ENCODE data around the gene NFASC.

NFASC gene

DNA sequence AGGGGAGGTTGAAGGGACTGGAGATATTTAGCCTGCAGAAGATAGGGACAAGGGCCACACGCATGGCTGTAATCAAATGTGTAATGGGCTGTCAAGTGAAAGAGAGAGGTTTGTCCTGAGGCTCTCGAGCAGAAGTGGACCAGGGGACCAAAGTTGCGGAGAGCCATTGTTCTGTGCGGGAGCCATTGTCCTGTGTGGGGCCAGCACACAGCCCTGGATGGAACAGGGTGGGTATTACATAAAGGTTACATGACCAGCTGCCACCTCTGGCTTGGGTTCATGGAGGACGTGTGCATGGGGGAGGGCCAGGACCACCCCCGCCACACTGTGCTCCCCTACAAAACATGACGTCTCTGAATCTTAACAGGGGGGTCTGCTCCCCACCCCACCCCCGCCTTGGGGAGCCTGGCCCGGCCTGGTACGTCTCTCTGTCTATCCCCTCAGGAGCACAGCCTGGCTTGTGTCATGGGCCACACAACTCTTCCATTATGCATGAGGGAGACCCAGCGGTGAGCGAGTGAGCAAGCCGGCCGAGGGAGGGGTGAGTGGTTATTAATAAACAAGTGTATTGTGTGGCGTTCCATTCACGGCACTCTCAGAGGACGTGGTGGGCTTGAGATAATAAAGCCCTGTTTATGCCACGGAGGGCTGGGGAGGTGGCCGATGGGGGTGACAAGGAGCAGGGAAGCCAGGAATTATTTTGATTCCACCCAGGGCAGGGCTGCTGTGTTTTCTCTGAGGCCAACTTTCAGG, at the start of gene NFASC:
NFASC (plus strand) TSS at position 703 of the 753 bp plus-strand sequence. CDS start 73,454 bp downstream, outside the sequence.
- no peak for DNase-seq (ENCODE audit: low read depth in 3 of 3)

DNA sequence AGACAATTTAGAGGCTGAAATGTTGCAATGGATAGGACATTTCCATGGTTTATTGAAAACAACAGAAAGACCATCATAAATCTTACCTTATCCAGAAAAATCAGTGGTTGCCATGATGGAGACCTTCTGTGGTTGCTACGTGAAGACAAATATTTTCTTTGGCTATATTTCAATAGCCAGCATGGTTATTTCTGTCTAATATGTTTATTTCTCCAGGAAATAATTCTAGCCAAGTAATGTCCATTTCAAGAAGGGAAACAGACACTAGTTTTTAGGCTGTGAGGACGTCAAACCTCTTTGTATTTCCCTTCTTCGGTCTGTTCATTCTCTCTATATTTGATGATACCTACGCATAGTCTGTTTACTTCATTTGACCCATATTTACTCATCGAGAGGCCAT, 49.2 kb upstream of the NFASC start:
- no peak for DNase-seq (ENCODE audit: low read depth in 3 of 3)

DNA sequence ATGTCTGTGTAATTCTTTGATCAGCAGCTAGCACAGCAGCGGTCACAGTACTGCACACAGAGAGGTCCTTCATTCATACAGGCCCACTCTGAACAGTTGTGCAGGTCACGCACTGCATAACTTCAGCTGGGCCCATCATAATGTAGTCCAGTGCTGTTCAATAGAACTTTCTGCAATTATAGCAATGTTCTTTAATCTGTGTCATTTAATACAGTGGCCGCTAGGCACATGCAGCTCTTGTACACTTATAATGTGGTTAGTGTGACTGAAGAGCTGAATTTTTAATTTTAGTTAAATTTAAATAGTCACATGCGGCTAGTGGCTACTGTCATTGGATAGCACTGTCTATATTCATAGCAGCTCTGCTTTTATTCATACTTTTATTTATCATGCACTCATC, 48.7 kb upstream of the NFASC start:
- no peak for DNase-seq (ENCODE audit: low read depth in 3 of 3)

DNA sequence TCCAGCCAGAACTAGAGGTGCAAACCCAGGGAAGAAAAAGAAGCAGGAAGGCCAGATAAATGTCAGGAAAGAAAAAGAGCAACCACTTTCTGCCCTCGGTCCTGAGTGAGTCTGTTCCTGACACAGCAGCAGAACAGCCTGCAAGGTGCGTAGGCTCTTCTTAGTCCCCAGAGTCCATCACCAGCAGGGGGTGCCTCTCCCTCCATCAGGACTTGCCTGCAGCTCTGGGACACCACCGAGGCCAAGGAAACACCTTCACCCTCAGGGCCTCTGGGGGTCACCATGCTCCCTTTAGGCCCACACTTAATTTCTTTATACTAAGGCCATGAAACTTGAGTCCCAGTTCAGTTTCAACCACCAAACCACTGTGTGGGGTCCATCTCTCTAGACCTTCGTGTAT, 43.7 kb upstream of the NFASC start:
- peak in 1 of 3 experiments; percentile 16 for DNase-seq (ENCODE audit: low read depth in 3 of 3)

DNA sequence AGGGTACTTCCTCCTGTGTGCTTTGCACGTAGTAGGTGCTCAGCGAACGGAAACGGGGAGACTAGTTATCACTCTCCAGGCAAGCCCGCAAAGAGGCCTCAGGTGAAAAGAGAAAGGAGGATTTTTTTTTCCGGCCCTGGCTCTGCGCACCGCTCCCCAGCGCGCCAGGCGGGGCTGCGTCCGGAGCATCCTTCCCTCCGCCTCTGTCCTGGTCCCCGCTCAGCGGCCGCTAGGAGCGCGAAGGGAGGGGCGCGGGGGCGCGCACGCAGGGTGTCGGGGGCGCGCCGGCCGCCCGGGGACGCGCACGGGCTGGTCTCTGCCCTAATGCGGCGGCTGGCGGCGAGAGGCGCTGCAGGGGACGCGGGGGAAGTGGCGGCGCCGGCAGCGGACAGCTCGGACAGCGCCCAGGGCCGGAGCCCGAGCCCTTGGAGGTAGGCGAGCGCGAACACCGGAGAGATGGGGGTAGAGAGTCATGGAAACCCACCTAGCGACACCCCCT, 42.3 kb upstream of the NFASC start:
- DNase-seq (ENCODE audit: low read depth in 3 of 3) = peak; percentile 8 to 52 (median 31)

DNA sequence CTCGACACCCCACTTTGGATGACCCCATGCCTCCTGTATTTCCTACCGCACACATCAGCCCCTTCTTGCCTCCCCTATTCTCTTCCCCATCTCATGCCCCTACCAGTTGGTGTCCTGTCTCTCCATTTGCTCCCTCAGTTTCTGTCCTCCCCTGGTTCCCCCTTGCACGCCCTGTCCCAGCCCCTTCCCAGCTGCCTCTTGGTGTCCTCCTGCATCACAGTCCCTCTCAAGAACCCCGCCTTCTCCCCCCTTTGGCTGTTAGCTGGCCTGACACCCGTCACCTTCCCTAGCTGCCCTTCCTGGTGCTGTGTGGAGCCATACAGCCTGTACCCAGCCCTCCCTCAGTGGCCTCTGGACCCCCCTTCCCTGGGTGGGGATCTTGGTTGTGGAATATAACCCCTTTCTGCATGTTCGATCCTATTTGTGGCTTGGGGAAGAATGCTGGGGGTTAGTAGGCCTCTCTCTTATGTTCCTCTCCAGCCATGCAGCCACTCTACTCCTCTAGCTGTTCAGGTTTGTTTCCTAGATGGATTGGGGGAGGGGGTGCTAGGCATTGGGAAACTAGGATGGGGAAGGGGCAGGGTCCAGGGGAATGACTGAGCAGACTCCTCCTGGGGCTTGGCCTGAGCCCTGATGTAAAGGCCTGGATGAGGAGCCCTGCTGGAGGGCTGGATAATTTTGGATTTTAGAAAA, 41.4 kb upstream of the NFASC start:
- DNase-seq (ENCODE audit: low read depth in 3 of 3) = no peak

DNA sequence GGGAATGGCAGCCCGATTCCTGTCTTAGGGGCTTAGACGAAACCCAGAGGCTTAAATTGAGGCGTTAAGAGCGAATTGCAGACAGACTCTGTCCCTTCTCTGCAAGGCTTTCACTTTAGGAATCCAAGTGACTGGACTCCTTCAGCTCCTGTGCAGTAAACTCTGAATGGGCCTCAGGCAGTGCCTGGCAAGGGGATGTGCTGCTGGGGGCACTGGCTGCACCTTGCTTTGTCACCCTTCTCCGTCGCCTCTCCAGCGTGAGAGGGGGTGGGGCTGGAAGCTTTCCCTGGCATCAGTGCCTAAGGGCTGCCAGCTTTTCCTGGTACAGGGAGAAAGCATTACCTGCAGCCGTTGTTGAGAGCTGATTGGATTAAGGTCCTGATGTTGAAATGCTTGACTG, 39.9 kb upstream of the NFASC start:
- DNase-seq (ENCODE audit: low read depth in 3 of 3) = no peak

DNA sequence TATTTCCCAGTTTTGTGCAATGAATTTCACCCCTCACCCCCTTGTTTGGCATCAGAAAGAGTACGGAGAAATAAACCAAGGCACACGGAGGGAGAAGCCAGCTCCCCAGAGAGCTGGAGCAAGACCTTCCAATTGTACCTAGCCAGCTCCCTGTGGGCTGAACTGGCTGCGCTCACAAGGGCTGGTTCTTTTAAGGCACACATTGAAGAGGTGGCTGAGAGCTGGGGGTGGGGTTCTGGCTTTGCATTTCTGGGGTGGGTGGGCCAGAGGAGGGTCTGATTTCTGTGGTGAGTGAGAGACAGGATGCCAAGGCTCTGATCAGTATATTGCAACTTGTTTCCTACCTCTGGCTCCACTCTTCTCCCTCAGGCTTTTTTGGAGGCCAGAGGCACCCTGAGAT, 39.5 kb upstream of the NFASC start:
- DNase-seq (ENCODE audit: low read depth in 3 of 3) = no peak

DNA sequence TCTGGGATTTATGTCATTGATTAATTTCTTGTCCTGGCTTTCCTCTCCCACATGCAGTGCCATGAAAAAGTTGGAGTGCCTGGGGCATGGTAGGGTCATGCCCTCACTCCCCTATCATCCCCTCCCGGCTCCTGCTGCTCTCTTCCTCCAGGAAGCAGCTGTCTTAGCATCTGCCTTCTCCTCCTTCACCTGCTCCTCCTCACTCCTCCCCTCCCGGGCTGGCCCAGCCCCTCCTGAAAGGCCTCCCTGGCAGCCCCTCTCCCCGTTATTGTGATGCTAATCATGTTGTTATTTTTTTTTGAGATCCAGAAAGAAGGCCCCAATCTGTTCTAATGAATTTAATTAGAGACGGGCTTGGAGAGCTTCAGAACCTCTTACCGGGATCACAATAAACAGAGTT, 36.3 kb upstream of the NFASC start:
- DNase-seq (ENCODE audit: low read depth in 3 of 3) = no peak

DNA sequence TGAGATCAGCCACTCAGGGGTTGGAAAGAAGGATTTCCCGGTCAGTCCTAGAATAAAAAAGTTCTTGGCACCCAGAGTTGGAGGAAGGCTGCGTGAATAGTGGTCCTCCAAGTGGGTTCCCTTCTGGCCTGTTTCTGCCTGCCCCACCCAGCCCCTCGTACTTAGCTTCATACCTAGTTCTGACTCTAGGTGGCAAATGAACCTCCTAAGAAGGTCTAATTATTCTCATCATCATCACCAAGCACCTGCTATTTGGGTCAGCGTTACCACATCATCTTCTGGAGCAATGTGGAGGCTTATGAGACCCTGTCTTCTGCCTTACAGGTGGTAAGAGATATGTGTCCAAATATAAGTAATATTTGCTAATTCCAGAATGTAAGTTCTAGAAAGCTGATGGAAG, 35.9 kb upstream of the NFASC start:
- no peak for DNase-seq (ENCODE audit: low read depth in 3 of 3)

DNA sequence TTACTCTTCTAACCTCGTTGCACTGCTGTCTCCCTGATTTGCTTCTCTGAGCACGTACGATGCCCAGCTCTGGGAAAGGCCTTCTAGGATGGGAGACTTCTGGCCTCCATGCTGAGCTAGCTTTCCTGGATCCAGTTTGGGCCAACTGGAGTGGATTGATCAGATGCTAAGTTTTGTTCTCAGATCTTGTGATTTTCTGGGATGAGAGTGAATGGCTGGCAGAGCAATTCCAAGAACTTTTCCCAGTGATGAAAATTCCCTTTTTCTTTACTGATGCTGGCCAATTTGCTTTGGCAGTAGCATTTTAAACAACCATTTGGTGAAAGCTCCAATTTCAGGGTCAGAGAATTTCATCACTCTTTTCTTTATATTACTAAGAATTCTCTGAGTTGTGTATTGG, 34.9 kb upstream of the NFASC start:
- no peak for DNase-seq (ENCODE audit: low read depth in 3 of 3)

DNA sequence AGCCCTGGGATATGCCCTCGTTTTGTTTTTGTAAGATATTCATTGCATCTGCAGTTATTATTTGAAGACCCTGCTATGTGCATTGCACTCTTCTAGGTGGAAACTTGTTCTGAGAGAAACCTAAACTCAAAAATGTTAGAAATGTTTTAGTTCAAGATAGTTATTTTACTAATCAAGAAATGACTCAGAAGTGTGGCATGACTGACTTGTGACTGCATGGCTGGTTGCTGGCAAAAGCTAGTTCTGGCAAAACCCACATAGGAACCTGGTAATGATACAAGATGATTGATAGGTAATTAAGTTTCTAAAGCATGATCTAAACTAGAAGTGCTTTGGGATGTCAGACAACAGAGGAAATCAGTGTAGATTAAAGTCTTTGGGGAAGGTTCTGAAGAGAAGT, 33.8 kb upstream of the NFASC start:
- no peak for DNase-seq (ENCODE audit: low read depth in 3 of 3)

DNA sequence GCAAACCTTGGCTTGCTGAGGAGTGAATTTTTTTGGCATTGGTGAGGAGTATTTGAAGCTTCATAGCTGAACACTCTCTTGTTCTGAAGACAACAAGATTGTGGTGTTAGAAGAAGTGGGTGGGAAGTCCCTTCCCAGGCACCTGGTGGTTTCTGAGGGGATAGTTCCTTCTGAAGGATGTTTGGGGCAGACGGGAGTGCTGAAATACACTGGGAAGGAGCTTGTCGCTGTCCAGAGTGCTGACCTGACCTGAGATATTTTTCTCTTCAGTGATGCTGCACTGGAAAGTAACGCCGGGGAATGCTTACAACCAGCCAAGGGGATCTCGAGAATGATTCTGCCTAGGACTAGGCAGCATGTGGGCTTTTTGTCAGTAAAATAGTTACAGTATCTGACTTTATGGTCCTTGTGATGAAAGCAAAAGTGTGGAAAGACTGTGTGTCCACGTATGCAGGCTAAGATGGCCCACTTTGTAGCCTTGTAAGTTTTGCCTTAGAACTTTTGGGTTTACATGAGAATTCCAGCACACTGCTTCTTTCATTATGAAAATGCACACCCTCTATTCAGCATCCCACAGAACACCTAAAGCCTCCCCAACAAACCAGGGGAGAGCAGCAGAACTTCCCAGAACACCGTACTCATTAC, 33.1 kb upstream of the NFASC start:
- peak in 1 of 3 experiments; percentile 9 for DNase-seq (ENCODE audit: low read depth in 3 of 3)

DNA sequence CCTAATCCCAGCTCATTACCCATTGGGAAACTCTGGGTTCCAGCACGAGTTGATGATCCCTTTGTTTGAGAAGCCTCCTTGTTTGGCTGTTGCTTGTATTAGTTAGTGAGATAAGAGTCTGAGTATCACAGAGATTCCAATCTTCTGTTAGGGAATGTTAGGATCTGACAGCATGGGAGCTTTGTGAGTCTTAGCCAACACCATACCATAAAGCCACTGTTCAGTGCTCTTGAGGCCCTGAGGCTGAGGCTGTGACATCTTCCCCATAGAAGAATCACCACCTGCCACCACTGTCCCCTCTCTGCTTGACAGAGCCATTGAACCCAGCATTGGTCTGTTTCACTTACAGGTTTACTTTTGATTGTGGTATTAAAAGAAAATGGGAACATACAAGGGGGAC, 29.3 kb upstream of the NFASC start:
- no peak for DNase-seq (ENCODE audit: low read depth in 3 of 3)

DNA sequence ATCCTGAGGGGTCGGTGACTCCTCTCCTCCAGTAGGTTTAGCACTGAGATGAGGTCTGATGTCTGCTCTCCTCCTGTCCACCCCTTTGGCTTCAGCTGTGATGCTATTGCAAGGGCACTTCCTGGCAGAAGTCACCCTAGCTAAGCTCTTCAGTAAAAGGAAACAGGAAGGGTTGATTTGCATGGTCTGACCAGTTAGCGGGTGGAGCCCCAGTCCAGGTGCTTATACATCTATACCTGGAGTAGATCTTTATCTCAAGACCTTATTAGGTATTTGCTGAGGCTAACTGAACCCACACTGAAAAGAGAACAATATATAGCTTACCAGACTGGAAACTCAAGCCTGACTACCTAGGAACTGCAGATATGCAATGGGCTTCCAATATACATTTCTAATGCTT, 28.9 kb upstream of the NFASC start:
- DNase-seq (ENCODE audit: low read depth in 3 of 3) = no peak

DNA sequence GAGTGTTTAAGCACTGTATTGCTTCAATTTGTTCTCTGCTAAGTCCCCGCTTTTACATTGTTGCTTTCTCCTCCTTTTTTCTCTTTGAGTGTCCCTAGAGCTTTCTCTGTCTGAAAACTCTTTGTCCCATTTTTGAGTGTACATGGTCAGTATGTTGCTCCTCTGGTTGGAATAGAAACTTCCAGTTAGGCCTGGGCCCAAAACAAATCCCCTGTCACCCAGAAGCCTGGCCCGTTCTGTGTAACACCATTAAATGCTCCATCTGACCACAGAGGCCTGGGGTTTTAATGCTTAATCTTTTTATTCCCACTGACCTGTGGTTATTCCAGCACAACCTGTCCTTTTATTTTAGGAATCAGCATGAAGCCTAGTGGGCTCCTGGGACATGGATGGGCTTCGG, 28.3 kb upstream of the NFASC start:
- no peak for DNase-seq (ENCODE audit: low read depth in 3 of 3)

DNA sequence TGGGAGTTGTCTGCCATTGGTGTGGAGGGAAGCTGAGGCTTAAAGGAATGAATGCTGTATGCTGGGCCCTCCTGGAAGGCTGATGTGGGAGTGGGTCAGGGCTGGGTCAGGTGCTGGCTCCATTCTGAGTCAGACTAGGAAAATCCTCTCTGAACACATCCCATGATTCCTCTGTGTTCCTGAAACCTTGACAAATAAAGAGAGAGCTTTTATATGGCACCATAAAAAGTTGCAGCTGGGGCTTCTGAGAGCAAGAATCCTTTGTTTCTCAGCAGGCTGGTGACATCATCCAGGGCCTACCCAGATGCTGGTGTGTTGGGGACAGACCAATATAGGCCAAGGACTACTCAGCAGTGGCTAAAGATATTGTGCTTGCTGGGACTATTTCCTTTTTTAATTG, 27.8 kb upstream of the NFASC start:
- DNase-seq (ENCODE audit: low read depth in 3 of 3) = no peak

DNA sequence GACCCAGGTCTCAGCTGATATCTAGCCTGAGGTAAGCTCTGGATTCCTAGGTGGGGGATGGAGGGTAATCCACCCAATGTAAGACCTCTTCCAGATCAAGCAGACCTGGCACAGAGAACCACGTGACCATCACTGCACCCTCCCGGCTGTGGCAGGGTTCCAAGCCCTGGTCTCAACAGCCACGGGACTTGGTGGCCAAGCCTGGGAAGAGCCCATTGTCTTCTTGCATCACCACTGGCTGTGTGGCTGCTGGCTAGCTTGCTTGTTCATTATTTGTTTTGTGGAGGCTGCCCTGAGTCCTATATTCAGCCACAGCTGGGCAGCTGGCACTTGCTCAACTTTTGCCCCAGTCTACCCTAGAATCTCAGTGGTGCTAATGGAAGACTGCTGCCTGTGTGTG, 24.1 kb upstream of the NFASC start:
- no peak for DNase-seq (ENCODE audit: low read depth in 3 of 3)

DNA sequence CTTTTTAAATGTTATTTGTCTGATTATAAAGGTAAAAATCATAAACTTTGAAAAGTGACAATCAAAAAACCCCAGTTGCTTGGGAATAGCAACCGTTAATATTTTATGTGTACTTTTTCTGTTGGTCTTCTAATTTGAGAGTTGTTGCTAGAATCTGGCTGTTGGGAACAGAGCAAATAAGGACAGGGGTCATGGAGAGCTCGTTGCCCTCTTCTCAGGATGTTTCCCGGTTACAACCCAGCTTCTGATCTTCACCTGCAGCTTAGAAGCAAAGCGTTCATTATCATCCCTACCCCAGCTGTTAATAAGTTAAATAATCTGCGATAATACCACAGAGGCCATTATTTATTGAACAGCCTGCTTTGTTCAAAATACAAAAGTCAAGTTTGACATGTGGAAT, 22.1 kb upstream of the NFASC start:
- no peak for DNase-seq (ENCODE audit: low read depth in 3 of 3)

DNA sequence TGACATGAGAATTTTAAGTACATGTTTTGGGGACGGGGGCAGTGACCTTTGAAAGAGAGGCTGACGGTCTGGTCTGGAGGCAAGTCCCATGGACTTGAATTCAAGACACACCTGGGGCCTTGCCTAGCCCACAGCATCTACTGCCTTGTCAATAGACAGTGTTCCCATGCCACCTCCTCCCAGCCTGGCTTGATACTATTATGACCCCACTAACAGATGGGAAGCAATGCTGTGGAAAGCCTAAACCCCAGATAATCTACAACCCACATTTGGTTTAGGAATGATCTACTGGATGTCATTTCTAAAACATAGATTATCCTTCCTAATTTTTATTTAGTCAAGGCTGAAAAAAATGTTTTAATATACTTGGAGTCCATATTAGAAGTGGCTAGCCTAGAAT, 17.8 kb upstream of the NFASC start:
- DNase-seq (ENCODE audit: low read depth in 3 of 3) = no peak

DNA sequence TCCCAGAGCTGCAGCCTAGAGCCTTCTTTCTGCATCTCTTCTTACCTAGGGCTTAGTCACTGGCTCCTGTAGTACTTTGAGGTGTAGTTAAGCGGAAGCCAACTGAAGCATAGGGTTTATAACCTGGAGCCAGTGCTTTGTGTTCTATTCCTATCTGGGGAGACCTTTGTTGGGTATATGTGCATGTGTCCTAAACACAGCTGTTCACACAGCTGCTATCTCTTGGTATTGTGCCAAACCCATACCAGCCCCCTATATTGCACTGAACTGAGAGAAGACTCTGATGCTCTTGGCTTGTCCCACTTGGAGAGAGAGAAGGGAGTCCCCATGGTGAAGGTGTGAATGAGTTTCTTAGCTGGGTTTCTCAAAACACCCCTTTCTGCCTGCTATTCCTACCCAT, 17.2 kb upstream of the NFASC start:
- DNase-seq (ENCODE audit: low read depth in 3 of 3) = no peak

DNA sequence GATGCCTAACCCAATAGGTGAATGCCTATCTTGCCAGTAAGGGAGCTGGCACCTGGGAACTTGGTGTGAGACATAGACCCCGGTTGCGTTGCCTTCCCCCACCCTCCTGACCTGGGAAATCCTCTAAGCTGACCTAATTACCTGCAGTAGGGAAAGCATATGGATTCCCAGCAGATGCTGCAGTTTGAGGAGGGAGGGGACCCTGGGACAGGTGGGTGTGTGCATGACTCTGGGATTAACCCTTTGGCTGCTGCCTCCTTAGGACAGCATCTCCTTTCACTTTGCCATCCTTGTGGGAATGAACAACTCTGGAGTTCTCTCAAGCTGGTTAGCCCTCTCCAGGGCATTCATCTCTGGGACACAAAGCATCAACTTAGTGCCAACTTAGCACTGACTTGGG, 16.4 kb upstream of the NFASC start:
- DNase-seq (ENCODE audit: low read depth in 3 of 3) = no peak

DNA sequence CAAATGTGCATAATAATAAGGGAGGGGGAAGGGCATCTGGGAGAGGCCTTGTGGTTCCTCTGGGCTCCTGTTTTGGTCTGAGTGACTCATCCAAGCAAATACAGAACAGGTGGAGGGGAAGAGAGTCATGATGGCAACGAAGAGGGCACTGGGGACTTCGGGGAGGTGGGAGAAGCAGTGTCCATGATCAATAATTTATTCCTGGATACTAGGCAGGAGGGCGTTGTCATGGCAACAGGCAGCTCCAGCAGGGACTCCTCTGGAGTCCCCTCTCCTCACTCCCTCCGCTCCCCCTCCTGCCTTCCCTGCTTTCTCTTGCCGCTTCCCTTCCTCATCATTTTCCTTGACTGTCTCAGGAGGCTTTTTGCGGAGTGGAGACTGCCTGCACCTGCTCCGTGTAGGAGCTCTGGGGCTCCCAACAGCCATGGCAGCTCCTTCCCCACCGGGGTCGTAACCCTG, 12.3 kb upstream of the NFASC start:
- no peak for DNase-seq (ENCODE audit: low read depth in 3 of 3)
